Renal cortical epithelial cell (primary cell): Measurements from ENCODE around the gene MIGA1. TPM values are rescaled to one million over a fixed set of nuclear protein-coding genes. Genes with fewer than 3 reads are reported as not detected.
"Not testable (repeated sequence)": the region's sequence is repeated elsewhere in the genome, so short reads cannot be mapped to it uniquely, and the experiment has no call there.

Source experiments
- DNase-seq: peaks from one replicate; pipeline ENCODE4 v3.0.0-alpha.2; 2011; ENCODE audit warnings: low read depth
- total RNA-seq: library from RNA; depleted of rRNA; stranded (reverse); fragments of >200 nt; gene quantifications from 2 replicates; pipeline ENCODE4 v1.2.3, GENCODE V29; 2014

Gene MIGA1
- total RNA-seq, 1 donor from 2014 or later, result 23.9 TPM

DNA sequence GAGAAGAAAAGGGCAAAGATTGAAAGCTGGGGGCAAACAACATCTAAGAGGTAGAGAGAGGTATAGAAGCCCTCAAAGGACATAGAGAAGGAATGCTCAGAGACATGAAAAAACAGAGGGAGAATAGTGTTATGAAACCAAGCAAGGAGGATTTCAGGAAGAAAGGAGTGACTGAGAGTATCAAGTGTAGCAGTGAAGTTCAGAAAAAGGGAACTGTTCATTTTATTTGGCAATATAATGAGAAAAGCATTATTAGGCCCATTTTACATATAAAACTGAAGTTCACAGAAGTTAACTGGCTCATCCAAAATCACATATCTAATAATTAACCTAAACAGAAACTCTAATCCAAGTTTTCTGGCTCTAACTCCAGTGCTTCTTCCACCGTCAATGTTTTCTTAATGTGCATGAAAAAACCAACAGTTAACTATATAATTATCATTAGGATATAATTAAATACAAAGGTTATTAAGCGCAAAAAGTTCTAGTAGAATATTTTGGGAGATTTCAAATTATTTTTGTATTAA, 126.6 kb downstream of the MIGA1 start:
- DNase-seq, result no peak

DNA sequence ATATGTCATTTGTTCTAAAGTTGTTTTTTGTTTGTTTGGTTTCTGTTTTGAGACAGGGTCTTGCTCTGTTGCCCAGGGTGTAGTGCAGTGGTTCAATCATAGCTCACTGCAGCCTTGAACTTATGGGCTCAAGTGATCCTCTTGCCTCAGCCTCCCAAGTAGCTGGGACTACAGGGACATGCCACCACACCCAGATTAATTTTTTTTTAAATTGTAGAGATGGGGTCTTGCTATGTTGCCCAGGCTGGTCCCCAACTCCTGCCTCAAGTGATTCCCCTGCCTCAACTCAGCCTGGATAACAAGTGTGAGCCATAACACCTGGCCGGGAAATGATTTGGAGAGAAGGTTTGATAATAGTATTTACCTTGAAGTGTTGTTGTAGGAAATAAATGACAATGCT, 127.2 kb downstream of the MIGA1 start:
- no peak for DNase-seq

DNA sequence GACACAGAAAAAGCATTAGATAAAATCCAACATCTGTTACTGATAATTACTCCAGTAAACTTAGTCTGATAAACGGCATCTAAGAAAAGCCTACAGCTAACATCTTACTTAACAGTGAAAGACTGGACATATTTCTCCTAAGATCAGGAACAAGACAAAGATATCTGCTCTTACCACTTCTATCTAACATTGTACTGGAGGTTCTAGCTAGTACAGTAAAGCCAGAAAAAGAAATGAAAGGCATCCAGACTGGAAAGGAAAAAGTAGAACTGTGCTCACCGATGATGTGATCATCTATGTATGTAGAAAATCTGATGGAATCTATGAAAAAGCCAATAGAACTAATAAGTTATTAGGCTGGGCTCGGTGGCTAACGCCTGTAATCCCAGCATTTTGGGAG, 130.7 kb downstream of the MIGA1 start:
- no peak for DNase-seq

DNA sequence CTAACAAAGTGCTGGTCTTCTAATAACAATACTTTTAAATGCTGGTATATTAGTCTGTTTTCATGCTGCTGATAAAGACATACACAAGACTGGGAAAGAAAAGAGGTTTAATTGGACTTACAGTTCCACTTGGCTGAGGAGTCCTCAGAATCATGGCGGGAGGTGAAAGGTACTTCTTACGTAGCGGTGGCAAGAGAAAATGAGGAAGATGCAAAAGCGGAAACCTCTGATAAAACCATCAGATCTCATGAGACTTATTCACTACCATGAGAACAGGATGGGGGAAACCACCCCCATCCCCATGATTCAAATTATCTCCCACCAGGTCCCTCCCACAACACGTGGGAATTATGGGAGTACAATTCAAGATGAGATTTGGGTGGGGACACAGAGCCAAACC, 139.5 kb downstream of the MIGA1 start:
- not testable (repeated sequence) for DNase-seq

DNA sequence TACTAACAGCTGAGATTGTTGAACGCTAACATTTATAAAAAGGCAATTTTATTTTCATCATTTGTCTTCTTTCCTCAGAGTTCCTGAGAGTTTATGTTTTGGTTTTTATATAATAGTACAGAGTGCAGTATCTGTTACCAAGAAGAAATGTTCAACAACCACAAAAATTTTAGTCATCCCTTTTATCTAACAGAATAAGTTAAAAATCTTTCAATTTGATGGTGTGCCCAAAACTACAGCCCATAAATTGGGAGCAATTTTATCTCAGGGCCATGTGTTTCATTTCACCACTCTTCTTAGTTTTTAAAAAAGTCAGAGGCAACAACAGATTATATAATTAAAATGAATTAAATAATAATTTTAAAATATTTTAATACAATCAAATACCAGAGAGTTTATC, 146.1 kb downstream of the MIGA1 start:
- no peak for DNase-seq

DNA sequence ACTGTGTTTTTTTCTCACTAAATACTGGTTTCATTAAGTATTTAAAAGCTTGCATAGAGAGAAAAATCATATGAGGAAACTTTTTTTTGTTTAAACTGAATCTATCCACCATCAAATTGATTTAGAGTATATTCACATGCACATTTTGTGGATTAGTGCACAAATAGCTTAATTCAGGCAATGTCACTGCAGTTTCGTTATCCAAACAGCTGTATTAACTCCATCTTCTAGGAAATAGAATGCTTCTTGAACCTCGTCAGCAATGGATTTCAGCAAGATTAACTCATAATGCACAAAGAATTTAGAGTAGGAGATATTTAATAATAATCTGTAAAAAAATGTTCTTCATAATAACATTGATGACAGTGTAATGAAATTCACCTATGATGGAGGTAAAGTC, 146.5 kb downstream of the MIGA1 start:
- DNase-seq, result no peak

DNA sequence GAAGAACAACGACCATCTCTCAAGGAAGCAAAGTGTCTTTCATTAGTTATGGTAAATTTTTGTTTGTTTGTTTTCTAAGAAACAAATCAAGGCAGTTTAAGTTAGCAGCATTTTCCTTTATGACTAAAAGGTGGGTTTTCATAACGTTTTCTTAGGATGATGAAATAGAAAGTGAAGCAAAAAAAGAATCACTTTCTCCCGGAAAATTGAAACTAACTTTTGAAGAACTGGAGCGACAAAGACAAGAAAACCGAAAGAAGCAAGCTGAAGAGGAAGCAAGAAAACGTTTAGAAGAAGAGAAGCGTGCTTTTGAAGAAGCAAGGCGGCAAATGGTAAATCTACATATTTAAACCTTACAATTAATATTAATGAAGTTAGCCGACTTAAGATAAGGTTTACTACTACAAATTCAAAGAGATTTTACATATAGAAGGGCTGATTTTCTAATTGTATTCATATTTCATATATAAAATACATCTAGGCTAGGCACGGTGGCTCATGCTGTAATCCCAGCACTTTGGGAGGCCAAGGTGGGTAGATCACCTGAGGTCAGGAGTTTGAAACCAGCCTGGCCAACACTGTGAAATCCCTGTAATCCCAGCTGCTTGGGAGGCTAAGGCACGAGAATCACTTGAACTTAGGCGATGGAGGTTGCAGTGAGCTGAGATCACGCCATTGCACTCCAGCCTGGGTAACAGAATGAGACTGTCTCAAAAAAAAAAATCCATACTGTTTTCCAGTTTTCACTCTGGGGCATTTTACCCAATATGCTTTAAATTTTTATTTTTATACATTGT, 147.3 kb downstream of the MIGA1 start:
- DNase-seq, result no peak

DNA sequence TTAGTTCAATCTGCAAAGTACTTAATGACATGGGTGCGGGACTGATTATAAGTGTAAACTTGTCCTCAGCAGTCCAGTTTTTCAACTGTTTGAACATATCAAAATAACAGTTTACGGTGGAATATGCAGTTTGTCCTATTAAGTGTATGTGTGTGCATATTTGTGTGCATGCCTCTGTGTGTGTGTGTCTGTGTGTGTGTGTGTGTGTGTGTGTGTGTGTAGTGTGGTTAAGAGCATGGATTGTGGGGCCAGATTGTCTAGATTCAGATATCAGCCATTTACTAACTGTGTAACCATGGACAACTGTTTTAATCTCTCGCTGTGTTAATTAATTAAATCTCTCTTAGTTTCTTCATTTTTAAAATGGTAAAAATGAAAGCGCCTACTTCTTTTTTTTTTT, 148.0 kb downstream of the MIGA1 start:
- no peak for DNase-seq

Other genes with a start within 250 kb of the MIGA1 start
- 88.9 and 118 TPM in 2 replicates for gene ZZZ3, start 97.0 kb upstream of the MIGA1 start, total RNA-seq
- gene USP33, start 19.8 kb upstream of the MIGA1 start, total RNA-seq, result 110 and 113 TPM in 2 replicates
- 6.4 and 22.4 TPM in 2 replicates for gene NEXN, start 109.0 kb downstream of the MIGA1 start, total RNA-seq
- gene FUBP1, start 199.4 kb downstream of the MIGA1 start, total RNA-seq, result 106 and 154 TPM in 2 replicates
- gene DNAJB4, start 225.3 kb downstream of the MIGA1 start, total RNA-seq, result 8.0 and 43.4 TPM in 2 replicates